ENCODE measurements around the gene COQ9. TPM values are rescaled to one million over a fixed set of nuclear protein-coding genes. Genes with fewer than 3 reads are reported as not detected.

COQ9 gene
- total RNA-seq, 1 experiment from 2014 or later = 62.7 TPM

Other genes with a start within 250 kb of the COQ9 start
- 28.8 TPM for gene ARL2BP, start 202.2 kb upstream of the COQ9 start, total RNA-seq (2021; ENCODE audit: unreplicated experiment)
- 3.1 TPM for gene PLLP, start 162.8 kb upstream of the COQ9 start, total RNA-seq (2021; ENCODE audit: unreplicated experiment)
- gene CCL22, start 88.7 kb upstream of the COQ9 start, total RNA-seq (2021; ENCODE audit: unreplicated experiment) = 0.66 TPM
- 0.15 TPM for gene CX3CL1, start 75.0 kb upstream of the COQ9 start, total RNA-seq (2021; ENCODE audit: unreplicated experiment)
- gene CCL17, start 42.7 kb upstream of the COQ9 start, total RNA-seq (2021; ENCODE audit: unreplicated experiment) = not detected
- gene CIAPIN1, start 94 bp upstream of the COQ9 start, total RNA-seq (2021; ENCODE audit: unreplicated experiment) = 68.5 TPM
- 74.4 TPM for gene POLR2C, start 15.2 kb downstream of the COQ9 start, total RNA-seq (2021; ENCODE audit: unreplicated experiment)
- gene DOK4, start 39.0 kb downstream of the COQ9 start, total RNA-seq (2021; ENCODE audit: unreplicated experiment) = 14.4 TPM
- gene CCDC102A, start 89.1 kb downstream of the COQ9 start, total RNA-seq (2021; ENCODE audit: unreplicated experiment) = 4.5 TPM
- gene ADGRG5, start 95.2 kb downstream of the COQ9 start, total RNA-seq (2021; ENCODE audit: unreplicated experiment) = 3.7 TPM
- gene ADGRG1, start 181.2 kb downstream of the COQ9 start, total RNA-seq (2021; ENCODE audit: unreplicated experiment) = 36.4 TPM
- gene ADGRG3, start 220.8 kb downstream of the COQ9 start, total RNA-seq (2021; ENCODE audit: unreplicated experiment) = not detected
- gene DRC7, start 247.3 kb downstream of the COQ9 start, total RNA-seq (2021; ENCODE audit: unreplicated experiment) = 0.91 TPM